ENCODE measurements around the gene UQCRFS1. TPM values are rescaled to one million over a fixed set of nuclear protein-coding genes. Genes with fewer than 3 reads are reported as not detected.
A peak's percentile ranks its signal among the peaks of the same experiment; 100 is the strongest.

UQCRFS1 gene
- total RNA-seq = 24.9 to 26.1 TPM (median 25.5 TPM) in 3 replicates

DNA sequence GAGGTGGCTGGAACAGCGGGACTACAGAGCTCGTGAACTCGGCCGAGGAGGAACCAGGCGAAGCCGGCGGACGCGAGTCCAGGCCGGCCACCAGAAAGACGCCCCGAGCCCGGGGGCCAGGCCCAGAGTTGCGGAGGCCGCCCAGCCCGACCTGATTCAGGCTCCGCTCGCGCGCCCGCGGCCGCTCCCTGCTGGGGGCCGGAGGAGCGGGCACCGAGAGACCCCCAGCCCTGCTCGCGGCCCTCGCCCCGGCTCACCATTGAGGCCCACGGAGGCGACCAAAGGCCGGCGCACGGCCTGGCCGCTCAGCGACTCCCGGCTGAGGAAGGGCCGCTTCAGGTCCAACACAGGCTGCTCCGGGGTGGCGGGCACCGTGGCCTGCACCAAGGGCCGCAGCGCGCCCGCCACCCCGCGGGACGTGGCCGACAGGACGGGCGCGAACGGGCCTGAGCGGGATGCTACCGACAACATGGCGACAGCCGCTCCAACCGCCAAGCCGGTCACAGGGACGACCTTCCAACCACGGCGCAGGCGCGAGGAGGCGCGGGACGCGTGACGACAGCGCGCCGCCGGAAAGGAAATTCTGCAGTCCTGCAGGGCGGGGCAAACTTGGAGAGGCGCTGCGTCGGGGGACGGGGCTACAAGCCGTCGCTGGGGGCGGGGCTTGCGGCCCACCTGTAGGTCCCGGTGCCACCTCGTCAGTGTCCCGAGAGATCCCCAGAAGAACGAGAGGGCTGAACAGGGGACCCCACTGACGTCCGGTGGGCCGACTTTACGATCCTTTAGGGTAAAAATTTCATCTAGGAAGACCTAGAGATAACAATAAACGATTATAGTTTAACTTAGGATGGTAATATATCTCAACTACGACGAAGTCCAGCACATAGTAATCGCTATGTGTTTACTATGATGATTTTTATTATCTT lies at the start of gene UQCRFS1:
Gene UQCRFS1, minus strand, starts transcription at position 504 of the 926 bp plus-strand sequence. Its CDS starts 33 bp downstream, at position 471.
- Mint-ChIP-seq H3K27ac (peak within 1 kb of the TSS; percentile 96), H3K4me1 (peaks cover 29% of the 10 kb centered on the region), H3K36me3 (peaks cover 4% of the 10 kb centered on the region), H3K27me3 (ENCODE audit: low read depth) (peaks cover 13% of the 10 kb centered on the region), H3K4me3 (peak within 1 kb of the TSS; percentile 82), H3K9me3 (peaks cover 4% of the 10 kb centered on the region)
- DNase-seq (ENCODE audit: low spot score in 2 of 2, unreplicated experiment in 2 of 2) = peak; percentile 94 to 97
- TF ChIP-seq, protein P1, sequence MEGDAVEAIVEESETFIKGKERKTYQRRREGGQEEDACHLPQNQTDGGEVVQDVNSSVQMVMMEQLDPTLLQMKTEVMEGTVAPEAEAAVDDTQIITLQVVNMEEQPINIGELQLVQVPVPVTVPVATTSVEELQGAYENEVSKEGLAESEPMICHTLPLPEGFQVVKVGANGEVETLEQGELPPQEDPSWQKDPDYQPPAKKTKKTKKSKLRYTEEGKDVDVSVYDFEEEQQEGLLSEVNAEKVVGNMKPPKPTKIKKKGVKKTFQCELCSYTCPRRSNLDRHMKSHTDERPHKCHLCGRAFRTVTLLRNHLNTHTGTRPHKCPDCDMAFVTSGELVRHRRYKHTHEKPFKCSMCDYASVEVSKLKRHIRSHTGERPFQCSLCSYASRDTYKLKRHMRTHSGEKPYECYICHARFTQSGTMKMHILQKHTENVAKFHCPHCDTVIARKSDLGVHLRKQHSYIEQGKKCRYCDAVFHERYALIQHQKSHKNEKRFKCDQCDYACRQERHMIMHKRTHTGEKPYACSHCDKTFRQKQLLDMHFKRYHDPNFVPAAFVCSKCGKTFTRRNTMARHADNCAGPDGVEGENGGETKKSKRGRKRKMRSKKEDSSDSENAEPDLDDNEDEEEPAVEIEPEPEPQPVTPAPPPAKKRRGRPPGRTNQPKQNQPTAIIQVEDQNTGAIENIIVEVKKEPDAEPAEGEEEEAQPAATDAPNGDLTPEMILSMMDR (IDR thresholded peaks at IDR 0.05; ENCODE audit: unreplicated experiment) = no peak

DNA sequence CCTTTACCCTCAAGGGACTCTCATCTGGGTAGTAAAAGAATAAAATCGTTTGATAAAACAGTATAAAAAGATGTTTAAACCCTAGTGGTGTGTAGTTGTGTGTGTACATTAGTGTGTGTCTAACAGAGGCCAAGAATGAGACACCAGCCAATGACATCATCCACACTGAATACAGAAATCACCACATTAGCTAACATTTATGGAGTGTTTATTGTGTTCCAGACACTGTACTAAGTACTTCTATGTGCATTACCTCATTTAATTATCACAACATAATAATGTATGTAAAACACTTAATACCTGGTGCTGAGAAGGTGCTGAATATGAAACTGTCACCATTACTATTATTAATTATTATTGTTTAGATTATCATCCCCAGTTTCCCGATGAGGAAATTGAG lies 49.1 kb upstream of the UQCRFS1 start:
- peaks cover 31% of the 10 kb centered on the region for H3K27me3 Mint-ChIP-seq (ENCODE audit: low read depth)
- no peaks in the 10 kb centered on the region for H3K9me3 Mint-ChIP-seq
- H3K4me3 Mint-ChIP-seq = no peak overlapping the region
- H3K4me1 Mint-ChIP-seq = no peaks in the 10 kb centered on the region
- no peaks in the 10 kb centered on the region for H3K36me3 Mint-ChIP-seq
- no peak for DNase-seq (ENCODE audit: low spot score in 2 of 2, unreplicated experiment in 2 of 2)
- H3K27ac Mint-ChIP-seq = no peak overlapping the region
- TF ChIP-seq, protein P1 (IDR thresholded peaks at IDR 0.05; ENCODE audit: unreplicated experiment) = no peak

DNA sequence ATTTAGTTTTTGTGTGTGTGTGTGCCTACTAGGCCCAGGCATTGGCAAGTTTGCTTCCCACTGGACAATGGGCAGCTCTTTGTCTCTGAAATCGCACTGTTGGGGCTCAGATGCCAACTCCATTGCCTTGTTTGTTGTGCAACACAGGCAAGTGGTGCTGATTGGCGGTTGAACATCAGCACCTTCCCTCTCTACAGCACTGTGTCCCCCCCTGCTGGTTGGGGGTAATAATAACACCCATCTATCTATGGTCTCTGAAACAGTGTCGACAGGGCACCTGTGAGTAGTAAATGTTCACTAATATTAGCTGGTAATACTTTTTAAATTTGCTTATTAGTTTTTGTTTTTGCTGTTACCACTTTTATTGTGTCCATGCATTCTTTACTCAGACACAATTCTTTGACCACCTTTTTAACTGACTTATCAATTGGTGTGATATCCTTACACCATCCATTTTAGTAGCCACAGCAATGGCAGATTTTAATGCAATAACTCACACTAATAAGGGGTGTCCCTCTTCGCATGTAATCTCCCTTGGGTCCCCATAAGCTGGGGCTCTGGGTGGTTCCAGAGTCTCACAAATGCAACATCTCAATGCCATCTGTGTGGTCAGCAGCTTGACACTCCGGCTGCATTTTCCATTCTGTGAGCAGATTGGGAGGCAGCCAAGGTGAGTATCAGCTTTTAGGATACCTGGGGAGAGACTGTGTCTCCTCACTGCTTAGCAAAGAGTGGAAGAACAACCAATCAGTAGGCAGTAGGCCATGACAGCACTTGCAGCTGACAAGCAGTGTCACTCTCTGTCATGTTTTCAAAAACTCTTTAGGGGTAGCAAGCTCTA lies 47.7 kb upstream of the UQCRFS1 start:
- DNase-seq (ENCODE audit: low spot score in 2 of 2, unreplicated experiment in 2 of 2) = no peak
- peaks cover 21% of the 10 kb centered on the region for H3K27me3 Mint-ChIP-seq (ENCODE audit: low read depth)
- no peaks in the 10 kb centered on the region for H3K36me3 Mint-ChIP-seq
- TF ChIP-seq, protein P1 (IDR thresholded peaks at IDR 0.05; ENCODE audit: unreplicated experiment) = peak; percentile 53
- H3K4me3 Mint-ChIP-seq = no peak overlapping the region
- H3K4me1 Mint-ChIP-seq = no peaks in the 10 kb centered on the region
- H3K9me3 Mint-ChIP-seq = no peaks in the 10 kb centered on the region
- H3K27ac Mint-ChIP-seq = no peak overlapping the region

DNA sequence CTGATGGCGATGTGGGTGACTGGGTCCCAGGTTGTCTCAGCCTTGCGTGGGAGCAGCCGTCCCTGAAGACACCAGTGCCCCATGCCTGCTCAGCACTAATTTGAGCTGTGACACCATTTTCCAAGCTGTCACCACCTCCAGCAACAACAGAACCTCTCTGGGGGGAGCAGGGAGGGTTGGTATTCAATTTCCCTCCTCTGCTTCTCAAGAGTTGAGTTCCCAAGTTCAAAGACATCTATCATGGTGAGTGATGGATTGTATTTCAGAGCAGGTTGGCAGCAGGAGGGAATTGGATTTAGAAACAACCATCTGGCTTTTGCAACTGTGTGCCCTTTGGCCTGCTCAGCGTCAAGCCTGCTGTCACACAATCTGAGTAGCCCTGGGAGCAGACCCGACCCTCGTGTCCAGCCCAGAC lies 46.9 kb upstream of the UQCRFS1 start:
- DNase-seq (ENCODE audit: low spot score in 2 of 2, unreplicated experiment in 2 of 2) = no peak

DNA sequence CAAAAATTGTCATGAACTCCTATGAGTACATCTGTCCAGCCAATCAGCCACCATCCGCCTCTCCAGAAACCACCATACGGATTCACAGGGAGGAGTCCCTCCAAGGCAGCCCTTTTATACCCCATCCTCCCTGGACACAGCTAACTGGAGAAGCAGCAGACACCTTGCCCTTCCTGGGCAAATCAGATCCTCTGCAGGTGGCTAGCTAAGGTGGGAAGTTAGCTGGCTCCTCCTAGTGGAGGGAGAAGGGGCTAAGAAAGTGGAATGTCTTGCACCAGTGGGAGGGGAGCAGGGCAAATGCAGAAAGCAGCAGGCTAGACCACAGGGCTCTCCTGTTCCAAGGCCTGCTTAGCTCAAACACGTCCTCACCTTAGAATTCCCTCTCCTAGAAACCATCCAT lies 46.2 kb upstream of the UQCRFS1 start:
- TF ChIP-seq, protein P1 (IDR thresholded peaks at IDR 0.05; ENCODE audit: unreplicated experiment) = no peak
- no peaks in the 10 kb centered on the region for H3K4me1 Mint-ChIP-seq
- no peak overlapping the region for H3K27ac Mint-ChIP-seq
- no peak overlapping the region for H3K4me3 Mint-ChIP-seq
- peaks cover 17% of the 10 kb centered on the region for H3K27me3 Mint-ChIP-seq (ENCODE audit: low read depth)
- no peaks in the 10 kb centered on the region for H3K36me3 Mint-ChIP-seq
- DNase-seq (ENCODE audit: low spot score in 2 of 2, unreplicated experiment in 2 of 2) = no peak
- H3K9me3 Mint-ChIP-seq = no peaks in the 10 kb centered on the region

More for the DNA sequence above, 46.9 kb upstream of the UQCRFS1 start:
- no peaks in the 10 kb centered on the region for H3K36me3 Mint-ChIP-seq
- H3K27ac Mint-ChIP-seq = no peak overlapping the region
- no peak overlapping the region for H3K4me3 Mint-ChIP-seq
- TF ChIP-seq, protein P1 (IDR thresholded peaks at IDR 0.05; ENCODE audit: unreplicated experiment) = no peak
- H3K27me3 Mint-ChIP-seq (ENCODE audit: low read depth) = peaks cover 18% of the 10 kb centered on the region
- H3K4me1 Mint-ChIP-seq = no peaks in the 10 kb centered on the region
- H3K9me3 Mint-ChIP-seq = no peaks in the 10 kb centered on the region

All from mesothelial cell of epicardium (in vitro differentiated cells).